ENCODE data around the gene AFF1.

DNA sequence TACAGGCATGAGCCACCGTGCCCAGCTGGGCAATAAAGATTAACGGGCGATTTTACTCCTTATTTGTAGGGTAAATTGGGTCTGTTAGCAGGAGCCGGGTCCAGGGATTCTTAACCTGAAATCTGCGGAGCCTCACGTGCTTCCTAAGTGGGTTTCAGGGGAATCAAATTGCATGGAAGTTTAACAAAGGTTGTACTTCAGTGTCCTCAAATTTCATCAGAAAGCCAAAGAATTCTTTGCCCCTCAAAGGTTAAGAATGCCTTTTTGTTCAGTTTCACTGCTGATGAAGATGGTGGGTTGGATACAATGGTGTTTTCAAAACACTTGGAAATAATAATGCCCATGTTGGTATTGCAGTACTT is 67.9 kb downstream of the AFF1 start:
- TF ChIP-seq POLR2A (IDR thresholded peaks at IDR 0.05) (no peak), EP300 (IDR thresholded peaks at IDR 0.05) (no peak)
- TF ChIP-seq, protein P1, sequence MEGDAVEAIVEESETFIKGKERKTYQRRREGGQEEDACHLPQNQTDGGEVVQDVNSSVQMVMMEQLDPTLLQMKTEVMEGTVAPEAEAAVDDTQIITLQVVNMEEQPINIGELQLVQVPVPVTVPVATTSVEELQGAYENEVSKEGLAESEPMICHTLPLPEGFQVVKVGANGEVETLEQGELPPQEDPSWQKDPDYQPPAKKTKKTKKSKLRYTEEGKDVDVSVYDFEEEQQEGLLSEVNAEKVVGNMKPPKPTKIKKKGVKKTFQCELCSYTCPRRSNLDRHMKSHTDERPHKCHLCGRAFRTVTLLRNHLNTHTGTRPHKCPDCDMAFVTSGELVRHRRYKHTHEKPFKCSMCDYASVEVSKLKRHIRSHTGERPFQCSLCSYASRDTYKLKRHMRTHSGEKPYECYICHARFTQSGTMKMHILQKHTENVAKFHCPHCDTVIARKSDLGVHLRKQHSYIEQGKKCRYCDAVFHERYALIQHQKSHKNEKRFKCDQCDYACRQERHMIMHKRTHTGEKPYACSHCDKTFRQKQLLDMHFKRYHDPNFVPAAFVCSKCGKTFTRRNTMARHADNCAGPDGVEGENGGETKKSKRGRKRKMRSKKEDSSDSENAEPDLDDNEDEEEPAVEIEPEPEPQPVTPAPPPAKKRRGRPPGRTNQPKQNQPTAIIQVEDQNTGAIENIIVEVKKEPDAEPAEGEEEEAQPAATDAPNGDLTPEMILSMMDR (IDR thresholded peaks at IDR 0.05): no peak

Data from gastroesophageal sphincter (tissue), 3 donors.